ENCODE data around the gene MAP2K1. TPM values are rescaled to one million over a fixed set of nuclear protein-coding genes. Genes with fewer than 3 reads are reported as not detected.
A peak's percentile ranks its signal among the peaks of the same experiment; 100 is the strongest.

Gene MAP2K1
- polyA plus RNA-seq, 1 of the 3 experiments (the other 2 are of a cell fraction), result 21.8 TPM

DNA sequence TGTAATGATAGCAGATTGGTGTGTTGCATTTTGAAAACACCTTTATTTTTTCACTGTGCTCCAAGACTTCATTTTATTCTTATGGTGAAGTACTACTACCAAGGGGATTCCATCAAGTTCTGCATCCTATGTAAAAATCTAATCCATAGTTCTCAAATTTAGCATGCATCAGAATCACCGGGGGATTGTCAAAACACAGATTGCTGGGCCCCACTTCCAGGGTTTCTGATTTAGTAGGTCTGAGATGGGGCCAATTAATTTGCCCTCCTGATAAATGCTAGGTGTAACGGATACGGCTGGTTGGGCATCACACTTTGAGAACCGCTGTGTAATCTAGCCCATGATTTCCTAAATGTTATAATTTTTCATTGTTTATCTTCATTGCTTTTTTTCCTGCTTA lies 119.1 kb downstream of the MAP2K1 start:
- H3K4me2 ChIP-seq, result peak overlapping the region; percentile 75
- no peaks in the 10 kb centered on the region for H3K9me2 ChIP-seq
- peaks cover 22% of the 10 kb centered on the region for H3F3A ChIP-seq (replicated peaks; ENCODE audit: insufficient read depth)
- H3K36me3 ChIP-seq (replicated peaks in 1 of 2; ENCODE audit: control insufficient read depth in 1 of 2, insufficient read depth in 2 of 2, low read length in 1 of 2), result peaks cover 29 to 39% of the 10 kb centered on the region in 2 experiments
- no peak for TF ChIP-seq USF1 (IDR thresholded peaks at IDR 0.05; ENCODE audit: borderline replicate concordance, low read depth)
- no peak for TF ChIP-seq IRF3 (IDR thresholded peaks at IDR 0.05; ENCODE audit: low read depth, low read length)
- no peak for TF ChIP-seq GABPA (IDR thresholded peaks at IDR 0.05; ENCODE audit: low read depth)
- no peak for TF ChIP-seq MEF2A (IDR thresholded peaks at IDR 0.05; ENCODE audit: borderline replicate concordance, low read depth)
- TF ChIP-seq EZH2phosphoT487 (IDR thresholded peaks at IDR 0.05; ENCODE audit: borderline replicate concordance, low read depth), result no peak
- H2AFZ ChIP-seq (ENCODE audit: low read depth), result peak overlapping the region; percentile 93
- peaks cover 34% of the 10 kb centered on the region for H4K20me1 ChIP-seq (ENCODE audit: insufficient read depth)
- H3K27ac ChIP-seq (ENCODE audit: low read depth in 2 of 2, low read length in 1 of 2), result peak overlapping the region; percentile 96 to 98; a peak in 2 of 4 replicates
- peaks cover 84% of the 10 kb centered on the region for H3K79me2 ChIP-seq (ENCODE audit: insufficient read depth)
- peak overlapping the region; percentile 96 for H3K9ac ChIP-seq
- no peaks in the 10 kb centered on the region for H3K27me3 ChIP-seq (ENCODE audit: insufficient read depth)
- peak; percentile 24 for DNase-seq
- peak overlapping the region; percentile 79 to 98 for H3K4me3 ChIP-seq (ENCODE audit: low read depth in 2 of 2, low read length in 1 of 2)
- ChIA-PET CTCF (interaction anchor here (0.7 to 2.6 kb wide), 7 partner anchors 9 to 119 kb away, joined by 3 to 14 read pairs (median 4); partner anchors contain the start of genes MAP2K1 and SNAPC5), POLR2A (no interaction called here)
- H3K4me1 ChIP-seq (ENCODE audit: control insufficient read depth in 1 of 2, insufficient read depth in 2 of 2, low read depth in 1 of 2, low read length in 1 of 2), result peaks cover 9 to 11% of the 10 kb centered on the region in 2 experiments; a peak in 3 of 4 replicates
- WGBS (ENCODE audit: low lambda C conversion rate), result 23% methylated on average over 4 of the region's 4 CpGs
- H3K9me3 ChIP-seq, result no peaks in the 10 kb centered on the region

GRCh38 chr15:66508293-66508883 lies 121.7 kb downstream of the MAP2K1 start:
- ChIA-PET CTCF (interaction anchor here (1.1 kb wide), 1 partner anchor 11 kb away, joined by 6 read pairs; the partner anchor contains the start of gene SNAPC5), POLR2A (no interaction called here)
- Histone ChIP-seq H2AFZ (ENCODE audit: low read depth) (peak overlapping the region; percentile 25; the same call in 1 of the 2 replicates), H3K4me3 (ENCODE audit: low read depth in 2 of 2, low read length in 1 of 2) (no peak overlapping the region), H3K9me3 (no peaks in the 10 kb centered on the region), H3K4me1 (ENCODE audit: control insufficient read depth in 1 of 2, insufficient read depth in 2 of 2, low read depth in 1 of 2, low read length in 1 of 2) (peaks cover 3 to 9% of the 10 kb centered on the region in 2 experiments; a peak in 2 of 4 replicates), H3K27me3 (ENCODE audit: insufficient read depth) (no peaks in the 10 kb centered on the region), H3K36me3 (replicated peaks in 1 of 2; ENCODE audit: control insufficient read depth in 1 of 2, insufficient read depth in 2 of 2, low read length in 1 of 2) (peaks cover 3 to 21% of the 10 kb centered on the region in 2 experiments), H3K9ac (no peak overlapping the region), H3K9me2 (no peaks in the 10 kb centered on the region), H3K79me2 (ENCODE audit: insufficient read depth) (peaks cover 67% of the 10 kb centered on the region), H3F3A (replicated peaks; ENCODE audit: insufficient read depth) (no peaks in the 10 kb centered on the region), H3K4me2 (no peak overlapping the region), H4K20me1 (ENCODE audit: insufficient read depth) (peaks cover 8% of the 10 kb centered on the region), H3K27ac (ENCODE audit: low read depth in 2 of 2, low read length in 1 of 2) (peak overlapping the region in 1 of 2 experiments; percentile 19; a peak in 1 of 4 replicates)
- WGBS (ENCODE audit: low lambda C conversion rate), result 85% methylated on average over 3 of the region's 3 CpGs
- no peak for TF ChIP-seq MAX (IDR thresholded peaks at IDR 0.05; ENCODE audit: low read depth)
- TF ChIP-seq, protein P1, sequence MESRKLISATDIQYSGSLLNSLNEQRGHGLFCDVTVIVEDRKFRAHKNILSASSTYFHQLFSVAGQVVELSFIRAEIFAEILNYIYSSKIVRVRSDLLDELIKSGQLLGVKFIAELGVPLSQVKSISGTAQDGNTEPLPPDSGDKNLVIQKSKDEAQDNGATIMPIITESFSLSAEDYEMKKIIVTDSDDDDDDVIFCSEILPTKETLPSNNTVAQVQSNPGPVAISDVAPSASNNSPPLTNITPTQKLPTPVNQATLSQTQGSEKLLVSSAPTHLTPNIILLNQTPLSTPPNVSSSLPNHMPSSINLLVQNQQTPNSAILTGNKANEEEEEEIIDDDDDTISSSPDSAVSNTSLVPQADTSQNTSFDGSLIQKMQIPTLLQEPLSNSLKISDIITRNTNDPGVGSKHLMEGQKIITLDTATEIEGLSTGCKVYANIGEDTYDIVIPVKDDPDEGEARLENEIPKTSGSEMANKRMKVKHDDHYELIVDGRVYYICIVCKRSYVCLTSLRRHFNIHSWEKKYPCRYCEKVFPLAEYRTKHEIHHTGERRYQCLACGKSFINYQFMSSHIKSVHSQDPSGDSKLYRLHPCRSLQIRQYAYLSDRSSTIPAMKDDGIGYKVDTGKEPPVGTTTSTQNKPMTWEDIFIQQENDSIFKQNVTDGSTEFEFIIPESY (IDR thresholded peaks at IDR 0.05; ENCODE audit: borderline replicate concordance, low read depth), result no peak
- no peak for DNase-seq

Measured in SK-N-SH (cell line).